BLaER1 treated with 17β-estradiol and CSF1 and Interleukin-3, amounts not matched to agents 10 nM and 100 nM (cell line): Measurements from ENCODE around the gene NCAM2.

Experiments
- H3K27ac ChIP-seq, 11 experiments: shearing (Covaris generic); formaldehyde crosslinking; 2 replicates each; pipeline ENCODE4 v1.8.1; 2022
- H3K27me3 ChIP-seq, 11 experiments: shearing (Covaris generic); formaldehyde crosslinking; 2 replicates each; pipeline ENCODE4 v1.8.1; 2022
- H3K36me3 ChIP-seq, 11 experiments: shearing (Covaris generic); formaldehyde crosslinking; 2 replicates each; pipeline ENCODE4 v1.8.1; 2022
- H3K4me1 ChIP-seq, 10 experiments: shearing (Covaris generic); formaldehyde crosslinking; 2 replicates each; pipeline ENCODE4 v1.8.1; 2022
- H3K4me2 ChIP-seq, 11 experiments: shearing (Covaris generic); formaldehyde crosslinking; 2 replicates each; pipeline ENCODE4 v1.8.1; 2022
- H3K4me3 ChIP-seq, 10 experiments: shearing (Covaris generic); formaldehyde crosslinking; 2 replicates each; pipeline ENCODE4 v1.8.1; 2022
- H3K9ac ChIP-seq, 11 experiments: shearing (Covaris generic); formaldehyde crosslinking; 2 replicates each; pipeline ENCODE4 v1.8.1; 2022
- H3K9me3 ChIP-seq, 11 experiments: shearing (Covaris generic); formaldehyde crosslinking; replicated peaks in 1 of 11; 2 replicates each; pipeline ENCODE4 v1.8.1; 2022
- H4K20me1 ChIP-seq, 11 experiments: shearing (Covaris generic); formaldehyde crosslinking; 2 replicates each; pipeline ENCODE4 v1.8.1; 2022
- Cebpa-rat ChIP-seq, 11 experiments: shearing (Covaris generic); IDR thresholded peaks; 2 replicates each; pipeline ENCODE4 v1.8.1; 2022

NCAM2 gene

GRCh38 chr21:20997636-20998455 lies at the start of gene NCAM2:
NCAM2 (plus strand) TSS chr21:20998409.
- Histone ChIP-seq H4K20me1 (no peaks in the 10 kb centered on the region; a peak in 1 of 22 replicates), H3K36me3 (no peaks in the 10 kb centered on the region), H3K4me1 (peaks cover 0 to 8% (median 0%) of the 10 kb centered on the region in 10 experiments; a peak in 3 of 20 replicates), H3K27ac (no peak within 1 kb of the TSS), H3K9ac (peak within 1 kb of the TSS in 10 of 11 experiments; percentile 33 to 72 (median 50); a peak in 15 of 22 replicates), H3K4me3 (peak within 1 kb of the TSS; percentile 52 to 71 (median 62)), H3K9me3 (peaks cover 0 to 15% (median 11%) of the 10 kb centered on the region in 11 experiments; a peak in 12 of 22 replicates), H3K27me3 (peaks cover 0 to 19% (median 3%) of the 10 kb centered on the region in 11 experiments; a peak in 7 of 22 replicates), H3K4me2 (peak within 1 kb of the TSS; percentile 66 to 82 (median 73))
- no peak for TF ChIP-seq Cebpa-rat (IDR thresholded peaks at IDR 0.05)

GRCh38 chr21:20949884-20950283 lies 48.3 kb upstream of the NCAM2 start:
- Histone ChIP-seq H3K4me1 (no peaks in the 10 kb centered on the region), H3K27ac (no peak overlapping the region), H3K4me2 (no peak overlapping the region), H3K36me3 (no peaks in the 10 kb centered on the region), H3K9me3 (no peaks in the 10 kb centered on the region), H3K27me3 (no peaks in the 10 kb centered on the region), H3K9ac (no peak overlapping the region), H3K4me3 (no peak overlapping the region), H4K20me1 (no peaks in the 10 kb centered on the region)
- no peak for TF ChIP-seq Cebpa-rat (IDR thresholded peaks at IDR 0.05)

GRCh38 chr21:20965816-20966215 lies 32.4 kb upstream of the NCAM2 start:
- Histone ChIP-seq H3K36me3 (no peaks in the 10 kb centered on the region), H3K4me2 (no peak overlapping the region), H3K4me3 (no peak overlapping the region), H3K27ac (no peak overlapping the region), H4K20me1 (no peaks in the 10 kb centered on the region), H3K4me1 (0 out of 20 replicates have a peak, but pooled peaks cover 0 to 5% (median 0%) of the 10 kb centered on the region in 10 experiments), H3K27me3 (no peaks in the 10 kb centered on the region), H3K9ac (no peak overlapping the region), H3K9me3 (no peaks in the 10 kb centered on the region)
- no peak for TF ChIP-seq Cebpa-rat (IDR thresholded peaks at IDR 0.05)

GRCh38 chr21:20968391-20968790 lies 29.8 kb upstream of the NCAM2 start:
- no peaks in the 10 kb centered on the region for H4K20me1 ChIP-seq
- no peak overlapping the region for H3K9ac ChIP-seq
- 0 out of 22 replicates have a peak overlapping the region, but pooled peaks of 1 of the 11 experiments have one; percentile 8 for H3K4me2 ChIP-seq
- H3K27ac ChIP-seq: no peak overlapping the region
- 0 out of 20 replicates have a peak, but pooled peaks cover 0 to 5% (median 0%) of the 10 kb centered on the region in 10 experiments for H3K4me1 ChIP-seq
- H3K4me3 ChIP-seq: no peak overlapping the region
- no peaks in the 10 kb centered on the region for H3K36me3 ChIP-seq
- no peaks in the 10 kb centered on the region for H3K27me3 ChIP-seq
- TF ChIP-seq Cebpa-rat (IDR thresholded peaks at IDR 0.05): no peak
- H3K9me3 ChIP-seq: no peaks in the 10 kb centered on the region

GRCh38 chr21:20970691-20971090 lies 27.5 kb upstream of the NCAM2 start:
- no peak for TF ChIP-seq Cebpa-rat (IDR thresholded peaks at IDR 0.05)
- Histone ChIP-seq H3K27ac (no peak overlapping the region), H3K27me3 (no peaks in the 10 kb centered on the region), H3K4me3 (no peak overlapping the region), H3K9ac (no peak overlapping the region), H3K4me1 (0 out of 20 replicates have a peak, but pooled peaks cover 0 to 5% (median 0%) of the 10 kb centered on the region in 10 experiments), H3K4me2 (no peak overlapping the region), H4K20me1 (no peaks in the 10 kb centered on the region), H3K9me3 (no peaks in the 10 kb centered on the region), H3K36me3 (no peaks in the 10 kb centered on the region)

GRCh38 chr21:20971296-20971921 lies 26.8 kb upstream of the NCAM2 start:
- H3K27ac ChIP-seq: no peak overlapping the region
- no peak overlapping the region for H3K4me3 ChIP-seq
- H3K36me3 ChIP-seq: no peaks in the 10 kb centered on the region
- no peak overlapping the region for H3K9ac ChIP-seq
- no peaks in the 10 kb centered on the region for H3K27me3 ChIP-seq
- H4K20me1 ChIP-seq: no peaks in the 10 kb centered on the region
- 0 out of 20 replicates have a peak, but pooled peaks cover 0 to 5% (median 0%) of the 10 kb centered on the region in 10 experiments for H3K4me1 ChIP-seq
- no peak for TF ChIP-seq Cebpa-rat (IDR thresholded peaks at IDR 0.05)
- no peaks in the 10 kb centered on the region for H3K9me3 ChIP-seq
- H3K4me2 ChIP-seq: no peak overlapping the region

GRCh38 chr21:20994790-20995189 lies 3.4 kb upstream of the NCAM2 start:
- no peak overlapping the region for H3K4me3 ChIP-seq
- H3K27me3 ChIP-seq: peaks cover 0 to 19% (median 3%) of the 10 kb centered on the region in 11 experiments; a peak in 7 of 22 replicates
- H3K4me2 ChIP-seq: no peak overlapping the region
- H3K9me3 ChIP-seq: peaks cover 0 to 15% (median 11%) of the 10 kb centered on the region in 11 experiments; a peak in 12 of 22 replicates
- no peaks in the 10 kb centered on the region for H3K4me1 ChIP-seq
- no peaks in the 10 kb centered on the region for H3K36me3 ChIP-seq
- no peaks in the 10 kb centered on the region; a peak in 1 of 22 replicates for H4K20me1 ChIP-seq
- TF ChIP-seq Cebpa-rat (IDR thresholded peaks at IDR 0.05): no peak
- H3K9ac ChIP-seq: no peak overlapping the region
- H3K27ac ChIP-seq: no peak overlapping the region

GRCh38 chr21:20996421-20997310 lies 1.5 kb upstream of the NCAM2 start:
- Histone ChIP-seq H4K20me1 (no peaks in the 10 kb centered on the region; a peak in 1 of 22 replicates), H3K27ac (no peak overlapping the region), H3K36me3 (no peaks in the 10 kb centered on the region), H3K9ac (no peak overlapping the region), H3K4me1 (peaks cover 0 to 6% (median 0%) of the 10 kb centered on the region in 10 experiments; a peak in 3 of 20 replicates), H3K4me3 (no peak overlapping the region), H3K4me2 (no peak overlapping the region), H3K27me3 (peaks cover 0 to 19% (median 3%) of the 10 kb centered on the region in 11 experiments; a peak in 7 of 22 replicates), H3K9me3 (peaks cover 0 to 15% (median 11%) of the 10 kb centered on the region in 11 experiments; a peak in 12 of 22 replicates)
- no peak for TF ChIP-seq Cebpa-rat (IDR thresholded peaks at IDR 0.05)
